Caco-2 (cell line): ENCODE data around the gene PIGO. TPM values are rescaled to one million over a fixed set of nuclear protein-coding genes. Genes with fewer than 3 reads are reported as not detected.

Experiments used
- BruUV-seq: library from RNA; stranded (reverse); fragments of 400-500 nt; replicated peaks from 2 replicates; lab custom pipeline; 2021; lab: Mats Ljungman, UMichigan
- CTCF ChIA-PET: fragments of 300-600 bp; sonication (Branson Sonifier 250); formaldehyde crosslinking; loops from one replicate; lab custom pipeline; 2022; ENCODE audit warnings: antibody characterized with exemption; lab: Charles Lee
- POLR2A ChIA-PET: fragments of 300-600 bp; sonication (Branson Sonifier 250); formaldehyde crosslinking; loops from one replicate; lab custom pipeline; 2022; ENCODE audit warnings: antibody characterized with exemption; lab: Charles Lee
- DNase-seq, 2 experiments: peaks; one replicate each; pipeline versions ENCODE4 v3.0.0 to v3.0.0-alpha.2; 2020 to 2022
- H3K27me3 ChIP-seq: replicated peaks from 2 replicates; pipeline ENCODE4 v1.6.0; 2011; ENCODE audit warnings: low read length; ENCODE audit not compliant: control insufficient read depth, insufficient read depth
- H3K36me3 ChIP-seq: 2 replicates; pipeline ENCODE4 v1.5.1; 2011; ENCODE audit warnings: low read length; ENCODE audit not compliant: control insufficient read depth, insufficient read depth
- H3K4me1 ChIP-seq: fragments of 250-450 bp; sonication (Bioruptor Pico); 2 replicates; pipeline ENCODE4 v1.5.1; 2020; ENCODE audit warnings: mild to moderate bottlenecking
- H3K4me3 ChIP-seq: 2 replicates; pipeline ENCODE4 v1.5.1; 2011; ENCODE audit warnings: low read depth, mild to moderate bottlenecking, control low read depth, low read length
- H3K9me3 ChIP-seq: fragments of 250-450 bp; sonication (Bioruptor Pico); 2 replicates; pipeline ENCODE4 v1.5.1; 2020; ENCODE audit warnings: mild to moderate bottlenecking, moderate library complexity
- H3K27ac Mint-ChIP-seq: one replicate; pipeline ENCODE4 v1.8.0; 2022; ENCODE audit warnings: mixed read lengths; ENCODE audit not compliant: unreplicated experiment
- H3K27me3 Mint-ChIP-seq: one replicate; pipeline ENCODE4 v1.8.0; 2022; ENCODE audit warnings: mixed read lengths; ENCODE audit not compliant: insufficient read depth, unreplicated experiment
- H3K36me3 Mint-ChIP-seq: one replicate; pipeline ENCODE4 v1.8.0; 2022; ENCODE audit warnings: mild to moderate bottlenecking, mixed read lengths; ENCODE audit not compliant: insufficient read depth, unreplicated experiment
- H3K4me1 Mint-ChIP-seq: one replicate; pipeline ENCODE4 v1.8.0; 2022; ENCODE audit warnings: low read depth, mixed read lengths; ENCODE audit not compliant: unreplicated experiment
- H3K4me3 Mint-ChIP-seq: one replicate; pipeline ENCODE4 v1.8.0; 2022; ENCODE audit warnings: mild to moderate bottlenecking, moderate library complexity, mixed read lengths; ENCODE audit not compliant: unreplicated experiment
- H3K9me3 Mint-ChIP-seq: one replicate; pipeline ENCODE4 v1.8.0; 2022; ENCODE audit warnings: mixed read lengths; ENCODE audit not compliant: unreplicated experiment
- intact Hi-C: fragments of 100-400 bp; cut with micrococcal nuclease; formaldehyde crosslinking; loops from one replicate; pipeline ENCODE4 v1.10.0; 2022; ENCODE audit not compliant: unreplicated experiment
- total RNA-seq: library from RNA; stranded (reverse); gene quantifications from 2 replicates; pipeline ENCODE4 v1.2.3, GENCODE V29; 2022
- TF ChIP-seq, protein P1 (sequence below), 2 experiments: fragments of 200-600 bp in 1 of 2; IDR thresholded peaks; 1 replicate in 1 of 2; 2 replicates in 1 of 2; pipeline versions ENCODE4 v1.5.1 to v1.8.0; 2011 to 2022; ENCODE audit warnings: antibody characterized with exemption in 1 of 2, control low read depth in 1 of 2, inconsistent platforms in 1 of 2, low read depth in 1 of 2, low read length in 1 of 2, mild to moderate bottlenecking in 1 of 2, moderate library complexity in 1 of 2; ENCODE audit not compliant: insufficient read depth in 1 of 2, severe bottlenecking in 1 of 2, unreplicated experiment in 1 of 2

Gene PIGO
- total RNA-seq, 1 experiment from 2014 or later, result 38.7 TPM

- H3K4me1 Mint-ChIP-seq, result peaks cover 22% of the 10 kb centered on the region
- no peak overlapping the region for H3K27ac Mint-ChIP-seq
- TF ChIP-seq, protein P1, sequence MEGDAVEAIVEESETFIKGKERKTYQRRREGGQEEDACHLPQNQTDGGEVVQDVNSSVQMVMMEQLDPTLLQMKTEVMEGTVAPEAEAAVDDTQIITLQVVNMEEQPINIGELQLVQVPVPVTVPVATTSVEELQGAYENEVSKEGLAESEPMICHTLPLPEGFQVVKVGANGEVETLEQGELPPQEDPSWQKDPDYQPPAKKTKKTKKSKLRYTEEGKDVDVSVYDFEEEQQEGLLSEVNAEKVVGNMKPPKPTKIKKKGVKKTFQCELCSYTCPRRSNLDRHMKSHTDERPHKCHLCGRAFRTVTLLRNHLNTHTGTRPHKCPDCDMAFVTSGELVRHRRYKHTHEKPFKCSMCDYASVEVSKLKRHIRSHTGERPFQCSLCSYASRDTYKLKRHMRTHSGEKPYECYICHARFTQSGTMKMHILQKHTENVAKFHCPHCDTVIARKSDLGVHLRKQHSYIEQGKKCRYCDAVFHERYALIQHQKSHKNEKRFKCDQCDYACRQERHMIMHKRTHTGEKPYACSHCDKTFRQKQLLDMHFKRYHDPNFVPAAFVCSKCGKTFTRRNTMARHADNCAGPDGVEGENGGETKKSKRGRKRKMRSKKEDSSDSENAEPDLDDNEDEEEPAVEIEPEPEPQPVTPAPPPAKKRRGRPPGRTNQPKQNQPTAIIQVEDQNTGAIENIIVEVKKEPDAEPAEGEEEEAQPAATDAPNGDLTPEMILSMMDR (IDR thresholded peaks at IDR 0.05; ENCODE audit: insufficient read depth in 1 of 2, low read depth in 1 of 2, low read length in 1 of 2, severe bottlenecking in 1 of 2, unreplicated experiment in 1 of 2), result no peak
- H3K9me3 Mint-ChIP-seq, result no peaks in the 10 kb centered on the region
- DNase-seq, result no peak
- Histone ChIP-seq H3K4me3 (no peak overlapping the region), H3K27me3 (no peaks in the 10 kb centered on the region), H3K36me3 (peaks cover 2% of the 10 kb centered on the region; the same call in 1 of the 2 replicates), H3K4me1 (peaks cover 22% of the 10 kb centered on the region), H3K9me3 (no peaks in the 10 kb centered on the region)
- H3K27me3 Mint-ChIP-seq, result no peaks in the 10 kb centered on the region
- intact Hi-C loops, result no loop called here
- ChIA-PET POLR2A (no interaction called here), CTCF (no interaction called here)
- peaks cover 57% of the 10 kb centered on the region for H3K36me3 Mint-ChIP-seq
- no TSS peak for BruUV-seq
- H3K4me3 Mint-ChIP-seq, result no peak overlapping the region
Observed at GRCh38 chr9:35074791-35075190, 21.6 kb downstream of the PIGO start.

DNA sequence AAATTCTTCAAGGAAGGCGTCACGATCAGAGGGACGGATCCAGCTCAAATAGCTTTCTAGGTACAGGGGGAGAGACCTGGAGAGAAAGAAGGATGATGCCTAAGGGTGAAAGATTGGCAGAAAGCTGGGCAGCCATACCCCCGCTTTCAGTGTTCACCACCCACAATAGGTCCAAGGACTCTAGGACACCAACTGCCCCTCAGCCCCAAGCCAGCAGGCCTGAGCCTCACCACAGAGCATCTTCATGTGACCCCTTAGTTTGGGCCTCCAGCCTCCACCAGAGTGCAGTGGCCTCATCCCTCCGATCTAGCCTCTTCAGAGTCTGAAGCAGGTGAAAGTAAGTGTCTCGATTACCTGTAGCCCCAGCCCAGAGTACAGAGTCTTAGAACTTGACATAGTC lies 22.2 kb downstream of the PIGO start:
- no peak overlapping the region for H3K27ac Mint-ChIP-seq

DNA sequence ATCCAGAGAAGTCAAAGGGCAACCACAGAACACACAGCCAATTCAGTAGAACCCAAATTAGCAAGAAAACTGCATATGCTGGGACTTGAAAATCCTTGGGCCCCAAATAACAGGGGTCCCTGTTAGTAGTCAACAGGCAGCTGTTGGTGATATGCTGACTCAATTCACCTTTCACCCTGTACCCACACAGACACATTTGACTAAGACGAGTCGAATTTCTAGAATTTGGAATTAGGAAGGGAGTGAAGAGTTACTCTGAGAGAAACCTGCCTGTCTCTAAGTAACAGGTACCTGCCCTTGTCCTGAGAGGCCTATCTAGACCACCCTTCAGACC lies 23.1 kb downstream of the PIGO start:
- no TSS peak for BruUV-seq
- Mint-ChIP-seq H3K9me3 (no peaks in the 10 kb centered on the region), H3K4me1 (peaks cover 21% of the 10 kb centered on the region), H3K36me3 (peaks cover 62% of the 10 kb centered on the region), H3K4me3 (peak overlapping the region; percentile 93), H3K27me3 (no peaks in the 10 kb centered on the region), H3K27ac (peak overlapping the region; percentile 97)
- DNase-seq, result no peak
- intact Hi-C loops, result no loop called here
- no peak overlapping the region for H3K4me3 ChIP-seq
- TF ChIP-seq, protein P1 (IDR thresholded peaks at IDR 0.05; ENCODE audit: insufficient read depth in 1 of 2, low read depth in 1 of 2, low read length in 1 of 2, severe bottlenecking in 1 of 2, unreplicated experiment in 1 of 2), result no peak
- H3K9me3 ChIP-seq, result no peaks in the 10 kb centered on the region
- ChIA-PET CTCF (no interaction called here), POLR2A (interaction anchor here (0.6 kb wide), 1 partner anchor 1025 kb away, joined by 3 read pairs; no protein-coding TSS in a partner anchor)
- peaks cover 17% of the 10 kb centered on the region for H3K4me1 ChIP-seq
- H3K36me3 ChIP-seq, result peaks cover 2% of the 10 kb centered on the region; the same call in 1 of the 2 replicates
- no peaks in the 10 kb centered on the region for H3K27me3 ChIP-seq

More for the DNA sequence above, 22.2 kb downstream of the PIGO start:
- H3K9me3 Mint-ChIP-seq, result no peaks in the 10 kb centered on the region
- no peak for DNase-seq
- H3K4me3 Mint-ChIP-seq, result no peak overlapping the region
- H3K36me3 Mint-ChIP-seq, result peaks cover 59% of the 10 kb centered on the region
- H3K4me1 ChIP-seq, result peaks cover 22% of the 10 kb centered on the region
- H3K27me3 Mint-ChIP-seq, result no peaks in the 10 kb centered on the region
- H3K36me3 ChIP-seq, result peaks cover 2% of the 10 kb centered on the region; the same call in 1 of the 2 replicates
- CTCF ChIA-PET, result no interaction called here
- H3K9me3 ChIP-seq, result no peaks in the 10 kb centered on the region
- TF ChIP-seq, protein P1 (IDR thresholded peaks at IDR 0.05; ENCODE audit: insufficient read depth in 1 of 2, low read depth in 1 of 2, low read length in 1 of 2, severe bottlenecking in 1 of 2, unreplicated experiment in 1 of 2), result no peak
- peaks cover 23% of the 10 kb centered on the region for H3K4me1 Mint-ChIP-seq
- BruUV-seq, result no TSS peak
- intact Hi-C loops, result no loop called here
- POLR2A ChIA-PET, result interaction anchor here (0.6 kb wide), 2 partner anchors 40 to 1026 kb away, joined by 3 read pairs; no protein-coding TSS in a partner anchor
- no peak overlapping the region for H3K4me3 ChIP-seq
- no peaks in the 10 kb centered on the region for H3K27me3 ChIP-seq
